RWPE2 (cell line): ENCODE measurements around the gene VPS16.

Experiments
- ATAC-seq: fragments of 200-7000 bp; cut with Tn5 transposase; 3 replicates; pipeline ENCODE4 v1.9.1; 2021; ENCODE audit warnings: low read depth
- DNase-seq: peaks from one replicate; pipeline ENCODE4 v3.0.0-alpha.2; 2020; ENCODE audit warnings: low spot score
- H3K27ac ChIP-seq: fragments of 450-650 bp; 2 replicates; pipeline ENCODE4 v1.5.1; 2017; ENCODE audit warnings: mild to moderate bottlenecking; ENCODE audit not compliant: poor library complexity, severe bottlenecking
- H3K27me3 ChIP-seq: fragments of 250-450 bp; sonication (Bioruptor Pico); 2 replicates; pipeline ENCODE4 v1.5.1; 2021; ENCODE audit warnings: mild to moderate bottlenecking, moderate library complexity; ENCODE audit not compliant: insufficient read depth, poor library complexity, severe bottlenecking
- H3K36me3 ChIP-seq: fragments of 250-450 bp; sonication (Bioruptor Pico); 2 replicates; pipeline ENCODE4 v1.5.1; 2020; ENCODE audit warnings: low read depth, mild to moderate bottlenecking, moderate library complexity
- H3K4me1 ChIP-seq: fragments of 250-450 bp; sonication (Bioruptor Pico); 2 replicates; pipeline ENCODE4 v1.5.1; 2021; ENCODE audit warnings: mild to moderate bottlenecking, moderate library complexity; ENCODE audit not compliant: insufficient read depth, poor library complexity, severe bottlenecking
- H3K4me3 ChIP-seq: fragments of 250-450 bp; sonication (Bioruptor Pico); 2 replicates; pipeline ENCODE4 v1.5.1; 2021; ENCODE audit warnings: mild to moderate bottlenecking, moderate library complexity; ENCODE audit not compliant: severe bottlenecking
- H3K9me3 ChIP-seq: fragments of 250-450 bp; sonication (Bioruptor Pico); 2 replicates; pipeline ENCODE4 v1.5.1; 2021; ENCODE audit warnings: mild to moderate bottlenecking, moderate library complexity; ENCODE audit not compliant: severe bottlenecking
- TF ChIP-seq, protein P1 (sequence below): fragments of 450-650 bp; IDR thresholded peaks from one replicate; pipeline ENCODE4 v1.5.1; 2017; ENCODE audit warnings: mild to moderate bottlenecking, moderate library complexity; ENCODE audit not compliant: poor library complexity, severe bottlenecking

VPS16 gene

GRCh38 chr20:2816583-2817340, 23.8 kb upstream of the VPS16 start:
- Histone ChIP-seq H3K4me3 (no peak overlapping the region), H3K27ac (no peak overlapping the region), H3K9me3 (peaks cover 8% of the 10 kb centered on the region), H3K4me1 (peaks cover 13% of the 10 kb centered on the region), H3K36me3 (no peaks in the 10 kb centered on the region), H3K27me3 (peaks cover 3% of the 10 kb centered on the region)
- DNase-seq = no peak
- no peak for ATAC-seq
- TF ChIP-seq, protein P1, sequence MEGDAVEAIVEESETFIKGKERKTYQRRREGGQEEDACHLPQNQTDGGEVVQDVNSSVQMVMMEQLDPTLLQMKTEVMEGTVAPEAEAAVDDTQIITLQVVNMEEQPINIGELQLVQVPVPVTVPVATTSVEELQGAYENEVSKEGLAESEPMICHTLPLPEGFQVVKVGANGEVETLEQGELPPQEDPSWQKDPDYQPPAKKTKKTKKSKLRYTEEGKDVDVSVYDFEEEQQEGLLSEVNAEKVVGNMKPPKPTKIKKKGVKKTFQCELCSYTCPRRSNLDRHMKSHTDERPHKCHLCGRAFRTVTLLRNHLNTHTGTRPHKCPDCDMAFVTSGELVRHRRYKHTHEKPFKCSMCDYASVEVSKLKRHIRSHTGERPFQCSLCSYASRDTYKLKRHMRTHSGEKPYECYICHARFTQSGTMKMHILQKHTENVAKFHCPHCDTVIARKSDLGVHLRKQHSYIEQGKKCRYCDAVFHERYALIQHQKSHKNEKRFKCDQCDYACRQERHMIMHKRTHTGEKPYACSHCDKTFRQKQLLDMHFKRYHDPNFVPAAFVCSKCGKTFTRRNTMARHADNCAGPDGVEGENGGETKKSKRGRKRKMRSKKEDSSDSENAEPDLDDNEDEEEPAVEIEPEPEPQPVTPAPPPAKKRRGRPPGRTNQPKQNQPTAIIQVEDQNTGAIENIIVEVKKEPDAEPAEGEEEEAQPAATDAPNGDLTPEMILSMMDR = peak; percentile 10

GRCh38 chr20:2817341-2817726, 23.2 kb upstream of the VPS16 start:
- Histone ChIP-seq H3K27ac (no peak overlapping the region), H3K27me3 (peaks cover 7% of the 10 kb centered on the region), H3K36me3 (no peaks in the 10 kb centered on the region), H3K4me1 (peaks cover 13% of the 10 kb centered on the region), H3K9me3 (peaks cover 3% of the 10 kb centered on the region), H3K4me3 (no peak overlapping the region)
- ATAC-seq = no peak
- TF ChIP-seq, protein P1 = no peak
- no peak for DNase-seq

DNA sequence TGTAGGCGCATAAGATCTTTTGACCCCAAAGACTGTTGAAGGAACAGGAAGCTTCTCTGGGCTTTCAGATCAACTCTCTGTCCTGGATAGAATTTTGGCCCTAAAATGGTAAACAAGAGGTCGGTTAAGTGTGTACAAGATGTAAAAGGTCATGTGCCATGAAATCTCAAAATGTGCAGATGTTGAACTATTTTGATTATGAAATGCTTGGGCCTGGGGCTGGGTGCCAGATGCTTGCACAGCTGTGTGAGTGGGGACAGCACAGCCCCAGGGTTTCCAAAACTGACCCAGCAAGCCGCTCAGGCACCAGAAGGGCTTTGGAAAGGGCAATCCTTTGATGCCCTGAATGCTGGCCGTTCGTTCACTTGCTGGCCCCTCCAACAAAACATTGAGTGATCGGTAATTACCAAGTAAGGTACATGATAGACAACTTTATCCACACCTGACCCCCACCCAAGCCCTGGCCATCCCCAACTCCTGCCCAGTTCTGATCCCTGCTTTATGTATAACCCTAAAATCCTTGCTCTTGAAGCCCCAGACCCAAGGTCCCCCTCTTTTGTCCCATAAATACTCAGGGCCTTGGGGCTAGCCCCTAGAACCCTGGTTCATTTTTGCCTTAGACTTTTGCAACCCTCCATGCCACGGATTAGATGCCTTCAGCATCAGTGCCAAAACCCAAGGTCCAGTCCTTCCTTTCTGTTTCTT, 22.5 kb upstream of the VPS16 start:
- peaks cover 7% of the 10 kb centered on the region for H3K27me3 ChIP-seq
- TF ChIP-seq, protein P1 = no peak
- no peak for ATAC-seq
- no peak overlapping the region for H3K27ac ChIP-seq
- H3K9me3 ChIP-seq = no peaks in the 10 kb centered on the region
- peaks cover 13% of the 10 kb centered on the region for H3K4me1 ChIP-seq
- H3K4me3 ChIP-seq = no peak overlapping the region
- no peaks in the 10 kb centered on the region for H3K36me3 ChIP-seq
- no peak for DNase-seq

- H3K36me3 ChIP-seq = no peaks in the 10 kb centered on the region
- ATAC-seq = no peak
- TF ChIP-seq, protein P1 = no peak
- H3K4me1 ChIP-seq = no peaks in the 10 kb centered on the region
- H3K27ac ChIP-seq = no peak overlapping the region
- peaks cover 7% of the 10 kb centered on the region for H3K27me3 ChIP-seq
- H3K4me3 ChIP-seq = no peak overlapping the region
- H3K9me3 ChIP-seq = no peaks in the 10 kb centered on the region
- DNase-seq = no peak
Measured at GRCh38 chr20:2820084-2820895, 20.3 kb upstream of the VPS16 start.
